ENCODE data around the gene MORC1. TPM values are rescaled to one million over a fixed set of nuclear protein-coding genes. Genes with fewer than 3 reads are reported as not detected.
A peak's percentile ranks its signal among the peaks of the same experiment; 100 is the strongest.
"Not testable (repeated sequence)": the region's sequence is repeated elsewhere in the genome, so short reads cannot be mapped to it uniquely, and the experiment has no call there.

Gene MORC1
- total RNA-seq, 4 donors from 2014 or later, result 0.20 to 0.22 TPM; not detected in 2

DNA sequence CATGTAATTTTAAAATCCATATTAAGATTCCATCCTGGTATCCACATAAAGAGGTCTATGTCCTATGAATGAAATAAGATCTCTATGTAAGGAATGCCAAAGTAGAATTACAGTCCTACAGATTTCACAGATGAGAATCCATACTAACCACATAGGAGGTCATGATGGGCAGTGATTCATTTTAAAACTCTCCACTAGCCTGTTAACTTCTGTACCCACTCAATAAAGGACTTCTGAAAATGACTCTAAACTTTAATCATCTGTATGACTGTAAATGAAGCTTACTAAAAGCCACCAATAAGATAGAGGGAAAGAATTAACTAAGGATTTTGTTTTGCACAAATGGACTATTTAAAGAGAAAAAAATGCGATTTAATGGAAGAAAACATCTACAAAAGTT lies 28.7 kb downstream of the MORC1 start:
- H3K4me1 ChIP-seq, result no peaks in the 10 kb centered on the region
- no peak overlapping the region for H3K27ac ChIP-seq
- WGBS, 2 donors, result 89% methylated on average over 1 of the region's 1 CpG
- H3K36me3 ChIP-seq, result no peaks in the 10 kb centered on the region
- H3K4me3 ChIP-seq, result no peak overlapping the region
- H3K27me3 ChIP-seq, result no peaks in the 10 kb centered on the region
- no peak for DNase-seq (ENCODE audit: low spot score in 2 of 2)
- TF ChIP-seq POLR2A (IDR thresholded peaks at IDR 0.05), result no peak
- TF ChIP-seq EP300 (IDR thresholded peaks at IDR 0.05), result no peak
- TF ChIP-seq, protein P1, sequence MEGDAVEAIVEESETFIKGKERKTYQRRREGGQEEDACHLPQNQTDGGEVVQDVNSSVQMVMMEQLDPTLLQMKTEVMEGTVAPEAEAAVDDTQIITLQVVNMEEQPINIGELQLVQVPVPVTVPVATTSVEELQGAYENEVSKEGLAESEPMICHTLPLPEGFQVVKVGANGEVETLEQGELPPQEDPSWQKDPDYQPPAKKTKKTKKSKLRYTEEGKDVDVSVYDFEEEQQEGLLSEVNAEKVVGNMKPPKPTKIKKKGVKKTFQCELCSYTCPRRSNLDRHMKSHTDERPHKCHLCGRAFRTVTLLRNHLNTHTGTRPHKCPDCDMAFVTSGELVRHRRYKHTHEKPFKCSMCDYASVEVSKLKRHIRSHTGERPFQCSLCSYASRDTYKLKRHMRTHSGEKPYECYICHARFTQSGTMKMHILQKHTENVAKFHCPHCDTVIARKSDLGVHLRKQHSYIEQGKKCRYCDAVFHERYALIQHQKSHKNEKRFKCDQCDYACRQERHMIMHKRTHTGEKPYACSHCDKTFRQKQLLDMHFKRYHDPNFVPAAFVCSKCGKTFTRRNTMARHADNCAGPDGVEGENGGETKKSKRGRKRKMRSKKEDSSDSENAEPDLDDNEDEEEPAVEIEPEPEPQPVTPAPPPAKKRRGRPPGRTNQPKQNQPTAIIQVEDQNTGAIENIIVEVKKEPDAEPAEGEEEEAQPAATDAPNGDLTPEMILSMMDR (IDR thresholded peaks at IDR 0.05), result no peak
- no peaks in the 10 kb centered on the region for H3K9me3 ChIP-seq

DNA sequence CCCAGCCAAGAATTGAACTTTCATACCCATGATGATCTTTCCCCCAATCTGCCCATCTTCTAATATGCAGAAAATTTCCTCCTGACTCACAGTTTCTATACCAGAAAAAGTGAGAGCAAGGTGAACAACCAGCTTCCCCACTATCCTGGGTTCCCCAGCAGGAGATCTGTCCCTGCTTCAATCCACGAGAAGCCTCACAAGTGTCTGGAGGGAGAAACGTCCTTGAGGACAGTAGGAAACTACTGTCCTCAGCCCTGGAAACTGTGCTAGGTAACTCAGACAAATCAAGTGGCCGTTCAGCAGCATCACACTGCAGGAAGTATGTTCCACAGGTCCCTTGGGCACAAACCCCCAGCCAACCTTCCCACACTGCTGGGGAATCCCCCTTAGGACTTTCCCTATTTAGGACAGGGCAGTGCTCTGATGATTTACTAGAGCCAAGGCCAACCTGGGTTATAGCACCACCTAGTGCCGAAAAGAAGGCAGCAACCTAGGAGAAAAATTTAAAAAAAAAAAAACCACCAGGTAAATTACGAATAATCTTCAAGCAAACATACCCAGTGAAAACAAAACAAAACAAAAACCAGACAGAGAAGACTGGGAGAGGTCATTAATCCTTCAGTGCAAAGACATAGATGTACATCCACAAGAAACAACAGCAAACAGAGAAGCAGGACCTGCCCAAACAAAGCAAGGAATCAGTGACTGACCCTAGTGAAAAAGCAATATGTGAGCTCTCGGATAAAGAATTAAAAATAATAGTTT lies 36.0 kb downstream of the MORC1 start:
- H3K36me3 ChIP-seq, result no peaks in the 10 kb centered on the region
- WGBS, 2 donors, result 43 to 47% methylated on average over 6 of the region's 6 CpGs
- peak in 1 of 2 donors; percentile 11 for DNase-seq (ENCODE audit: low spot score in 2 of 2)
- H3K27ac ChIP-seq, result no peak overlapping the region
- H3K27me3 ChIP-seq, result no peaks in the 10 kb centered on the region
- H3K4me3 ChIP-seq, result no peak overlapping the region
- no peak for TF ChIP-seq EP300 (IDR thresholded peaks at IDR 0.05)
- TF ChIP-seq, protein P1 (IDR thresholded peaks at IDR 0.05), result peak in 2 of 5 experiments; percentile 25 to 34
- no peak for TF ChIP-seq POLR2A (IDR thresholded peaks at IDR 0.05)
- H3K4me1 ChIP-seq, result no peaks in the 10 kb centered on the region
- peaks cover 0 to 11% (median 0%) of the 10 kb centered on the region in 4 donors for H3K9me3 ChIP-seq

DNA sequence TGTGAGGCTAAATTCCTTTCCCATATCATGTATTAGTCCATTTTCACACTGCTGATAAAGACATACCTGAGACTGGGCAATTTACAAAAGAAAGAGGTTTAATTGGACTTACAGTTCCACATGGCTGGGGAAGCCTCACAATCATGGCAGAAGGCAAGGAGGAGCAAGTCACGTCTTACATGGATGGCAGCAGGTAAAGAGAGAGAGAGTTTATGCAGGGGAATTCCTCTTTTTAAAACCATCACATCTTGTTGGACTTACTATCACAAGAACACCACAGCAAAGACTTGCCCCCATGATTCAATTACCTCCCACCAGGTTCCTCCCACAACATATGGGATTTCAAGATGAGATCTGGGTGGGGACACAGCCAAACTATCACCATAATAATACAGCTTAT lies 37.8 kb downstream of the MORC1 start:
- H3K4me3 ChIP-seq; H3K36me3 ChIP-seq; H3K4me1 ChIP-seq; DNase-seq (ENCODE audit: low spot score in 2 of 2); H3K27ac ChIP-seq; H3K27me3 ChIP-seq: not testable (repeated sequence)
- WGBS, 2 donors, result 88 to 92% methylated on average over 1 of the region's 1 CpG
- peaks cover 0 to 11% (median 0%) of the 10 kb centered on the region in 4 donors for H3K9me3 ChIP-seq

DNA sequence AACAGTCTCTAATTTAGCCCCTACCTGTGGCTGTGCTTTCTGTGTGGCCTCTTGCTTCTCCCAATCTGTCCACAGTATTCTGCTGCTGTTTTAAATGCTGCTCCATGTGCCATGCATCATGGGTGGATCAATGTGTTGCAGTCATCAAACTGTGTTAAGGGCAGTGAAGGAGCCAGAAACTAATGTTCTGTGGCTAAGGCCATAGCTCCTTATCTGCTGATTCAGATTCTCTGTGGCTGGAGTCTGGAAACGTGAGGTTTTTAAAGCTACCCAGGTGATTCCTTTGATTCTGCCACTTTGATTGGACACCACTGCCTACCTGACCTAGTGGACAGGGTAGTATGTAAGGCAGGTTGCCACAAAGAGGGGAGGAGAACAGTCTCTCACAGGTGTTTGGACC lies 44.8 kb downstream of the MORC1 start:
- 36 to 58% methylated on average over 1 of the region's 1 CpG for WGBS, 2 donors
- Histone ChIP-seq H3K9me3 (no peaks in the 10 kb centered on the region), H3K27ac (no peak overlapping the region), H3K4me1 (no peaks in the 10 kb centered on the region), H3K4me3 (no peak overlapping the region), H3K27me3 (no peaks in the 10 kb centered on the region), H3K36me3 (no peaks in the 10 kb centered on the region)
- DNase-seq (ENCODE audit: low spot score in 2 of 2), result no peak
- TF ChIP-seq, protein P1 (IDR thresholded peaks at IDR 0.05), result no peak
- TF ChIP-seq EP300 (IDR thresholded peaks at IDR 0.05), result no peak
- no peak for TF ChIP-seq POLR2A (IDR thresholded peaks at IDR 0.05)

DNA sequence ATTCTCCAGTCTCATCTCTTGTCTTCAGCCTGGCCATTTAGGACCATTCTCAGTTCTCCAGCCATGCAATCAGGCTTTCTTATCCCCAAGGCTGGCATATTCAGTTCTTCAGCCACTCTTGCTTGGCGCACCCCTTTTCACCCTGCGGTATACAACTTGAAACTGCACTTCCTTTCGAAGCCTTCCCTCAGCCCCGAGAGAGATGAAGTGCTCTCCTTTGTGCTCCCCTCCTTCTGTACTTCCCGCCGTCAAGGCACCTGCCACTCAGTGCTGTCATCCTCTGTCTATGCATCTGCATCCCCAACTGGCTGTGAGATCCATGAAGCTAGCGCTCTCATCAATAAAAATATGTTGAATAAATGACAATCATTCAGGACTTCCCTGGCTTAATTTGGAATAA lies 45.7 kb downstream of the MORC1 start:
- TF ChIP-seq EP300 (IDR thresholded peaks at IDR 0.05), result no peak
- TF ChIP-seq, protein P1 (IDR thresholded peaks at IDR 0.05), result no peak
- no peak for TF ChIP-seq POLR2A (IDR thresholded peaks at IDR 0.05)
- no peaks in the 10 kb centered on the region for H3K36me3 ChIP-seq
- H3K4me3 ChIP-seq, result no peak overlapping the region
- H3K27ac ChIP-seq, result no peak overlapping the region
- DNase-seq (ENCODE audit: low spot score in 2 of 2), result no peak
- H3K27me3 ChIP-seq, result no peaks in the 10 kb centered on the region
- 63 to 71% methylated on average over 7 of the region's 7 CpGs for WGBS, 2 donors
- H3K4me1 ChIP-seq, result no peaks in the 10 kb centered on the region
- no peaks in the 10 kb centered on the region for H3K9me3 ChIP-seq

All from tibial nerve (tissue), 4 donors.